ENCODE results near the gene MRM2. TPM values are rescaled to one million over a fixed set of nuclear protein-coding genes. Genes with fewer than 3 reads are reported as not detected.

MRM2 gene
- total and polyA plus RNA-seq, 2 experiments from 2014 or later, result 14.8 to 31.3 TPM

- no peak for DNase-seq (ENCODE audit: low spot score)
- peaks cover 11% of the 10 kb centered on the region for H4K20me1 ChIP-seq (ENCODE audit: insufficient read depth, poor library complexity, severe bottlenecking)
- H3K4me3 ChIP-seq, result no peak overlapping the region
- TF ChIP-seq EZH2phosphoT487 (IDR thresholded peaks at IDR 0.05; ENCODE audit: low read depth, severe bottlenecking, unreplicated experiment), result no peak
- TF ChIP-seq CTCF (IDR thresholded peaks at IDR 0.05; ENCODE audit: poor library complexity), result no peak
- H2AFZ ChIP-seq, result no peak overlapping the region
- 96% methylated on average over 9 of the region's 9 CpGs for WGBS (ENCODE audit: low lambda C conversion rate, missing lambda C conversion rate)
- no peaks in the 10 kb centered on the region for H3K36me3 ChIP-seq (replicated peaks; ENCODE audit: insufficient read depth, low read depth)
- no peaks in the 10 kb centered on the region for H3K9me3 ChIP-seq (ENCODE audit: low read depth)
- H3K27me3 ChIP-seq, result no peaks in the 10 kb centered on the region
- no peak overlapping the region for H3K27ac ChIP-seq
- H3K9me2 ChIP-seq (replicated peaks; ENCODE audit: insufficient read depth), result no peaks in the 10 kb centered on the region
- H3K79me2 ChIP-seq, result peaks cover 34% of the 10 kb centered on the region
- peak overlapping the region; percentile 74 for H3K4me2 ChIP-seq
- H3K4me1 ChIP-seq (ENCODE audit: insufficient read depth), result peaks cover 9% of the 10 kb centered on the region
These were observed 11.1 kb downstream of the MRM2 start for GRCh38 chr7:2230882-2231281.

- H3K9me3 ChIP-seq (ENCODE audit: low read depth), result no peaks in the 10 kb centered on the region
- no peaks in the 10 kb centered on the region for H3K27me3 ChIP-seq
- peaks cover 34% of the 10 kb centered on the region for H3K79me2 ChIP-seq
- peaks cover 11% of the 10 kb centered on the region for H4K20me1 ChIP-seq (ENCODE audit: insufficient read depth, poor library complexity, severe bottlenecking)
- TF ChIP-seq CTCF (IDR thresholded peaks at IDR 0.05; ENCODE audit: poor library complexity) (no peak), EZH2phosphoT487 (IDR thresholded peaks at IDR 0.05; ENCODE audit: low read depth, severe bottlenecking, unreplicated experiment) (no peak), EZH2 (IDR thresholded peaks at IDR 0.05; ENCODE audit: borderline replicate concordance) (no peak)
- no peak overlapping the region for H2AFZ ChIP-seq
- no peak overlapping the region for H3K4me2 ChIP-seq
- no peak for DNase-seq (ENCODE audit: low spot score)
- no peaks in the 10 kb centered on the region for H3K36me3 ChIP-seq (replicated peaks; ENCODE audit: insufficient read depth, low read depth)
- H3K9me2 ChIP-seq (replicated peaks; ENCODE audit: insufficient read depth), result no peaks in the 10 kb centered on the region
- 95% methylated on average over 8 of the region's 8 CpGs for WGBS (ENCODE audit: low lambda C conversion rate, missing lambda C conversion rate)
- H3K27ac ChIP-seq, result no peak overlapping the region
- no peak overlapping the region for H3K4me3 ChIP-seq
- peaks cover 9% of the 10 kb centered on the region for H3K4me1 ChIP-seq (ENCODE audit: insufficient read depth)
These were observed 11.8 kb downstream of the MRM2 start for GRCh38 chr7:2230226-2230625.

- H3K79me2 ChIP-seq, result peaks cover 34% of the 10 kb centered on the region
These were observed 12.5 kb downstream of the MRM2 start for GRCh38 chr7:2229467-2229866.

More at GRCh38 chr7:2229467-2229866, 12.5 kb downstream of the MRM2 start:
- Histone ChIP-seq H3K27me3 (no peaks in the 10 kb centered on the region), H3K9me2 (replicated peaks; ENCODE audit: insufficient read depth) (no peaks in the 10 kb centered on the region), H3K4me3 (no peak overlapping the region), H3K36me3 (replicated peaks; ENCODE audit: insufficient read depth, low read depth) (no peaks in the 10 kb centered on the region), H3K27ac (no peak overlapping the region), H4K20me1 (ENCODE audit: insufficient read depth, poor library complexity, severe bottlenecking) (peaks cover 11% of the 10 kb centered on the region), H3K9me3 (ENCODE audit: low read depth) (no peaks in the 10 kb centered on the region), H3K4me1 (ENCODE audit: insufficient read depth) (peaks cover 9% of the 10 kb centered on the region), H2AFZ (no peak overlapping the region), H3K4me2 (no peak overlapping the region)
- TF ChIP-seq CTCF (IDR thresholded peaks at IDR 0.05; ENCODE audit: poor library complexity) (no peak), EZH2phosphoT487 (IDR thresholded peaks at IDR 0.05; ENCODE audit: low read depth, severe bottlenecking, unreplicated experiment) (no peak), EZH2 (IDR thresholded peaks at IDR 0.05; ENCODE audit: borderline replicate concordance) (no peak)
- DNase-seq (ENCODE audit: low spot score), result no peak
- WGBS (ENCODE audit: low lambda C conversion rate, missing lambda C conversion rate), result 91% methylated on average over 7 of the region's 7 CpGs

Data from hepatocyte (in vitro differentiated cells).